HG03575 (cell line): ENCODE measurements around the gene MET.
"Not testable (repeated sequence)": the region's sequence is repeated elsewhere in the genome, so short reads cannot be mapped to it uniquely, and the experiment has no call there.

Experiments used
- ATAC-seq: cut with Tn5 transposase; IDR thresholded peaks from one replicate; pipeline ENCODE4 v1.9.1; 2021; ENCODE audit not compliant: unreplicated experiment, insufficient number of reproducible peaks, low FRiP score; ENCODE audit errors: extremely low read depth

Gene MET

GRCh38 chr7:116793795-116794340 is 121.9 kb downstream of the MET start:
- ATAC-seq: no peak

GRCh38 chr7:116796471-116796870 is 124.5 kb downstream of the MET start:
- ATAC-seq: no peak

- no peak for ATAC-seq
These were observed 125.6 kb downstream of the MET start for GRCh38 chr7:116797612-116798011.

GRCh38 chr7:116798232-116798631 is 126.2 kb downstream of the MET start:
- ATAC-seq: no peak

GRCh38 chr7:116799916-116800315 is 127.9 kb downstream of the MET start:
- ATAC-seq: no peak

- no peak for ATAC-seq
These were observed 128.6 kb downstream of the MET start for GRCh38 chr7:116800594-116800993.

GRCh38 chr7:116801092-116801710 is 129.2 kb downstream of the MET start:
- ATAC-seq: no peak

- no peak for ATAC-seq
These were observed 130.2 kb downstream of the MET start for GRCh38 chr7:116802144-116802745.

GRCh38 chr7:116802746-116803152 is 130.8 kb downstream of the MET start:
- no peak for ATAC-seq

- ATAC-seq: no peak
These were observed 132.5 kb downstream of the MET start for GRCh38 chr7:116804471-116804870.

GRCh38 chr7:116805100-116805544 is 133.1 kb downstream of the MET start:
- no peak for ATAC-seq

- no peak for ATAC-seq
These were observed 134.3 kb downstream of the MET start for GRCh38 chr7:116806046-116806944.

- ATAC-seq: no peak
These were observed 135.1 kb downstream of the MET start for GRCh38 chr7:116807011-116807560.

- ATAC-seq: no peak
These were observed 137.8 kb downstream of the MET start for GRCh38 chr7:116809636-116810266.

GRCh38 chr7:116810267-116811116 is 138.5 kb downstream of the MET start:
- ATAC-seq: no peak

GRCh38 chr7:116811768-116812167 is 139.8 kb downstream of the MET start:
- no peak for ATAC-seq

- no peak for ATAC-seq
These were observed 140.9 kb downstream of the MET start for GRCh38 chr7:116812860-116813259.

- ATAC-seq: not testable (repeated sequence)
These were observed 141.4 kb downstream of the MET start for GRCh38 chr7:116813371-116813770.
